GM10266 (cell line): ENCODE measurements around the gene SLC2A13.
"Not testable (repeated sequence)": the region's sequence is repeated elsewhere in the genome, so short reads cannot be mapped to it uniquely, and the experiment has no call there.

Experiments used
- DNase-seq: peaks from one replicate; pipeline ENCODE4 v3.0.0; 2012; ENCODE audit errors: extremely low spot score
- TF ChIP-seq, protein P1 (sequence below): IDR thresholded peaks from 2 replicates; pipeline ENCODE4 v1.5.1; 2012; ENCODE audit warnings: mild to moderate bottlenecking, low read depth; ENCODE audit not compliant: control insufficient read depth, insufficient read depth; ENCODE audit errors: missing control alignments

Gene SLC2A13

DNA sequence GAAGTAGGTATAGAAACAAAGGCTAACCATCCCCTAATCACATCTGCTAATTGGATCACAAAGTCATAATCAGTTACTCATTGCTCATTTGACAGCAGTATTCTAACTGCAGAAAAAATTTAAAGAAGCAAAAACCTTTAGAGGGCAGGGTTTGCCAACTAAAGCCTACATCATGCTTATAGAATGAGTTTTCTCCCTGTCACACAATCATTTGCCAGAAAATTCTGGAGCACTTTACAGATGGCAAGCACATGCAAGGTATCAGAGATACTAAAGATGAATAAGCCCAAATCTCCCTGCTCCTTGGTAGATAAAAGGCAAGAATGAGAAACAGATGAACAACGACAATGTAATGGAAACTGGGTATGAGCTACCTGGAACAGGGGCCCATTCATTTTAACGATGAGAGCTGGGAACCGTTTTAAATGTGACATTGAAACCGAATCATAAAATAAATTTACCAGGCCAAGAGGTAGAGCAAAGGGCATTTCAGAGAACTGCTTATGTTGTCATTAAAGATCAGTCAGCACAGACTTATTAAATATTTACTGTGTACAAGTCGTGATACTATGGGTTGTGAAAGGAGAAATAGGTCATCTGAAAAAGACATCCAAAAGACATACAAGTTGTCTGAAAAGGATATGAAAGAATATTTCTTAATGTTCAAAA is 274.9 kb downstream of the SLC2A13 start:
- TF ChIP-seq, protein P1, sequence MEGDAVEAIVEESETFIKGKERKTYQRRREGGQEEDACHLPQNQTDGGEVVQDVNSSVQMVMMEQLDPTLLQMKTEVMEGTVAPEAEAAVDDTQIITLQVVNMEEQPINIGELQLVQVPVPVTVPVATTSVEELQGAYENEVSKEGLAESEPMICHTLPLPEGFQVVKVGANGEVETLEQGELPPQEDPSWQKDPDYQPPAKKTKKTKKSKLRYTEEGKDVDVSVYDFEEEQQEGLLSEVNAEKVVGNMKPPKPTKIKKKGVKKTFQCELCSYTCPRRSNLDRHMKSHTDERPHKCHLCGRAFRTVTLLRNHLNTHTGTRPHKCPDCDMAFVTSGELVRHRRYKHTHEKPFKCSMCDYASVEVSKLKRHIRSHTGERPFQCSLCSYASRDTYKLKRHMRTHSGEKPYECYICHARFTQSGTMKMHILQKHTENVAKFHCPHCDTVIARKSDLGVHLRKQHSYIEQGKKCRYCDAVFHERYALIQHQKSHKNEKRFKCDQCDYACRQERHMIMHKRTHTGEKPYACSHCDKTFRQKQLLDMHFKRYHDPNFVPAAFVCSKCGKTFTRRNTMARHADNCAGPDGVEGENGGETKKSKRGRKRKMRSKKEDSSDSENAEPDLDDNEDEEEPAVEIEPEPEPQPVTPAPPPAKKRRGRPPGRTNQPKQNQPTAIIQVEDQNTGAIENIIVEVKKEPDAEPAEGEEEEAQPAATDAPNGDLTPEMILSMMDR = no peak
- no peak for DNase-seq

DNA sequence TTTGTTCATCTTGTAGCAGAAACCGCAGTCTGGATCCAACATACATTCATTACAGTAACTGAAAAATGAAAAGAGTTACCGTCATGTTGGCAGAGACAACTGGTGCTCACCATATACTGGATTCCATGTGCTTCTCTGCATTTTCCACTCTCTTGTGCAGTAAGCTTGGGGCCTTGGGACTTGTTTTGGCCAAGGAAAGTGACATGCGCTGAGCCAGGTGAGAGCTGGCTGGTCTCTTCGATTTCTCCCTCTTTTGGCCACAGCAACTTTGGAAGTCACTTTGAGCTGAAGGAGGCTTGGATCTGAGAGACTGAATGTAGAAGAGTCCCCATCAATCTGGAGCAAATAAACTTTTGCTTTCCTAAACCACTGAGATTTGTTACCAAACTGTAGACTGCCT is 275.7 kb downstream of the SLC2A13 start:
- DNase-seq = no peak
- TF ChIP-seq, protein P1 = no peak

DNA sequence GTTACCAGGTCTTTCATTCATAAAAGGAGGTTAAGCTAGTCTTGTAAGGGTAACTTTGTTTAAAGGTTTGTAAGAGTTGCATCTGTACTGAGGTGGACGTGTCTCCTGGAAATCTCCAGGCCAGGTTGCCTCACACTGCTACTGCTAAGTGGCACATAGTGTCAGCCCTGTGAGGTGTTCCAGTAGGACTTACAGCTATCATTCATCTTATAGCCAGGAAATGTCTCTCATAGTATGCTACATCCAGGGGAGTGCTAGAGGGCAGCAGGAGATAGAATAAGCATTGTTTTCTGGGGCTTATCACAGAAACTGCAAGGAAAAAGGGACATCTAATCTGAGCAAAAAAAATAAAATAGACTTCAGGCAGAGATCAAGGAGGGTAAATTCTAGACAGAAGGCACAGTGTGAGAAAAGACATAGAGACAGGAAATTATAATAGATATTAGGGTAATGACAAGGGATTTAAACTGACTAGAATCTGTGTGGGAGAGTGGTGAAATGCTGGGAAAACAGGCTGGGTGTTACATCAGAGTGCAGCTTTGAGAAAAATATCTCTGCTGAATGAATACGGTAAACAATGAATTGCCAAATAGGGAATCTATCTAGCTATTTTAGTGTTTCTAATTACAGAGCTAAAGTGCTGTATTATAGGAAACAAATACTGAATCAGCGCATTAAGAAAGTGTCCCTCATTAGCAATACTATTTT is 281.2 kb downstream of the SLC2A13 start:
- TF ChIP-seq, protein P1 = peak; percentile 16
- no peak for DNase-seq

DNA sequence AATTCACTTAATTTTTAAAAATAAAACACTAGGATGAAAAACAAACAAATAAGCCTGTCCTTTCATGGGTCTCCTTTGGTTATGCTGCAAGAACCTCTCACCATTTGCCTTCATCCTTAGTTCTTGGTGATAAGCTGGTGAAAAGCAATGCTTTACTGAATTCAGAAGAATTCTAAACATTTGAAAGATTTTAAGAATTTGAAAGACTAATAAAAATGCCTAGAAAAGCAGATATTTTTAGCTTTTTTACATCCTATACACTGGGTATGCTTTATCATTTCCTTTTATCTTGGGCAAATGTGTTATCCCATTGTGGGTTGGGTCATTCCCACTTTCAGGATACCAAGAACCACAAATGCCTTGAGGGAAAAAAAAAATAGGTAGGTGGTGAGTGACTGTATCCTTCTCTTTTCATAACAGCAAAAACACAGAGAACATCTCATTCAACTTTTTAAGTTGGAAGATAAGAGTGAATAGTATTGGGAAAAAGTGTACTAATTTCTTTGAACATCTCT is 289.2 kb downstream of the SLC2A13 start:
- no peak for DNase-seq
- TF ChIP-seq, protein P1 = no peak

DNA sequence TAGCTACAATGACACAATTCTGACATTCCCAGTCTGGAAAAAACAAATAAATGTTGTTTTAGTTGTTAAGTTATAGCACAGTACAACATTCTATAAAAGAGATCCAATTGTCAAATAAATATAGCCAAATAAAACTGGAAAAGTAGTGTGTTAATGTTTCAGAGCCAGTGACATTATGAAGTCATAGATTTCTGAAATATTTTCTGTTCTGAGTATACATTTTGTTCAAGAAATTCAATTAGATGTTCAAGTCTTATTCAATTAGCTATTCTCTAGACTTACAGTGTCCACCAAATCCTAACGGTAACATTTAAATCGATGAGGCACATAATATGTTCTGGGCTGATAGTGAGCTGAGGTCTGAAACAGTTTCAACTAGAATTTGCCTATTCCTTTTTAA is 290.1 kb downstream of the SLC2A13 start:
- TF ChIP-seq, protein P1 = no peak
- DNase-seq = no peak

GRCh38 chr12:39814626-39815025 is 291.3 kb downstream of the SLC2A13 start:
- TF ChIP-seq, protein P1 = no peak
- no peak for DNase-seq

GRCh38 chr12:39813776-39814175 is 292.1 kb downstream of the SLC2A13 start:
- TF ChIP-seq, protein P1 = no peak
- no peak for DNase-seq

- DNase-seq = not testable (repeated sequence)
Measured at GRCh38 chr12:39812456-39812855, 293.4 kb downstream of the SLC2A13 start.
